Measurements from ENCODE around the gene USF1.
"Not testable (repeated sequence)": the region's sequence is repeated elsewhere in the genome, so short reads cannot be mapped to it uniquely, and the experiment has no call there.

The USF1 gene

DNA sequence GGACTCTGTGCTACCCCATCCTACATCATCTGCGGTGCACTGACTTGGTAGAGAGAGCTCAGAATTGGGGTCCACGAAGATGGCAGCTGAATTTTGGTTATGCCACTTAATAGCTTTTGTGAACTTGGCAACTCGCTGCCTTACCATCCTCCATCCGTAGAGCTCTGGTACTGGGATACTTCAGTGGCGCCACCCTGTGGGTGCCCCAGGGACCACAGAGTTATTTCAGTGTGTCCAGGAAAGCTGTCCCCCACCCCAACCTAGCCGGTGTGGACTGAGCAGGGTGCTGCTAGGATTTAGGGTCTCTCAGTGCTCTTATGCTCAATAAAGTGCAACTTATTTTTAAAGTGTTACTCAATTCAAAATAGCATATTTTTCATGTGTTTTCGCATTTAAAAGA is 9.0 kb upstream of the USF1 start:
- no peak for DNase-seq
- in situ Hi-C loops (cut with MboI; ENCODE audit: low pct_unique_long_range_greater_than_20kb, low sequenced_read_pairs): no loop called here

DNA sequence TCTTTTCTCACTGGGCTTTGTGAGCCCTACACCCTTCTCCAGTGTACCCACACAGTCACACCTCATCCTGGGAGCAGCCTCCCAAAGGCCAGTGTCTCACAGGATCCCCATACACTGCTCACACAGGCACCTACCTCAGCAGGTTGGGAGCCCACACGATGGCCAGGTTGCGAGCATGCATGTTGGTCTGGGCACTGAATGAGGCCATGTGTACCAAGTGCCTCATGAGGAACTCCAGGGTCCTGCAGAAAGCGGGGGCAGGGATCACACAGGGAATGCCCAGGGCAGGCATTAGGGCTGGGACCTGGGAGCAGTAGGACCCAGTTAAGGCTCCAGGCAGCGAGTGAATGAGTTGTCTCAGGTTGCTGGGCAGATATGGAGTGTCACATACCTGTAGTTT is 8.5 kb upstream of the USF1 start:
- no peak for DNase-seq
- in situ Hi-C loops (cut with MboI; ENCODE audit: low pct_unique_long_range_greater_than_20kb, low sequenced_read_pairs): no loop called here

DNA sequence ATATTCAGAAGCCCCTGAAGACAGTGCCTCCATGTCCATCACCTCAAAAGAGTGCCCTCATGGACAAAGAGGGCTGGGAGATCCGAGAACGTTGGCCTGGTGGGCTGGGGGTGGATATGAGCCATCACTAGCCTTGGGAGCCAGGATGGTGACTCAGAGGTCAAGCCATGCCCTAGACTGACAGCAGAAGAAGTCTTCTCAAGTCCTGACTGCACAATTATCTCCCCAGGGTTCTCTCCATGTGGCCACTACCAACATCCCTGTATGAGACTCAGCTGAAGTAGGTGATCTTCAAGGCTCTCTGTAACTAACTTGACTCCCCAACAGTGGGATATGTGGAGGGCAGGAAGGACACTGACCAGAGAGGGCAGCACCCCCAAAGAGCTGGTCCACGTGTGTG is 7.1 kb upstream of the USF1 start:
- in situ Hi-C loops (cut with MboI; ENCODE audit: low pct_unique_long_range_greater_than_20kb, low sequenced_read_pairs): no loop called here
- no peak for DNase-seq

DNA sequence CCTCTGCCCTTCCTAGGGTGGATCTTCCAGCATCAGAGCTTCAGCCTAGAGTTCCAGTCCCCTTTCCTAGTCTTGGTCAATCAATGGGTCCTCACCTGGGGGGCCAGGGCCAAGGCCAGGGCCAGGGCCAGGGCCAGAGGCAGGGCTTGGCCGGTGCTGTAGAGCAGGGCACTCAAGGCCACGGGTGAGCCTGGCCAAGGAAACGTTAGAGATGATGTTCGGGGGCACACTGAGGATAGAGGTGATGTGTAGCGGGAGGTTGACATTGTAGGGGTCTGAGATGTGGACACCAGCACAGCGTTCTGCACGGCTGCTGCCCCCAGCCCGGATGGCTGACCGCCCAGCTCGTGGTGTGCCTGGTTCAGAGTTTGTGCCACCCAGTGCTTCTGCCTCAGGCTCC is 5.4 kb upstream of the USF1 start:
- in situ Hi-C loops (cut with MboI; ENCODE audit: low pct_unique_long_range_greater_than_20kb, low sequenced_read_pairs): no loop called here
- DNase-seq: no peak

DNA sequence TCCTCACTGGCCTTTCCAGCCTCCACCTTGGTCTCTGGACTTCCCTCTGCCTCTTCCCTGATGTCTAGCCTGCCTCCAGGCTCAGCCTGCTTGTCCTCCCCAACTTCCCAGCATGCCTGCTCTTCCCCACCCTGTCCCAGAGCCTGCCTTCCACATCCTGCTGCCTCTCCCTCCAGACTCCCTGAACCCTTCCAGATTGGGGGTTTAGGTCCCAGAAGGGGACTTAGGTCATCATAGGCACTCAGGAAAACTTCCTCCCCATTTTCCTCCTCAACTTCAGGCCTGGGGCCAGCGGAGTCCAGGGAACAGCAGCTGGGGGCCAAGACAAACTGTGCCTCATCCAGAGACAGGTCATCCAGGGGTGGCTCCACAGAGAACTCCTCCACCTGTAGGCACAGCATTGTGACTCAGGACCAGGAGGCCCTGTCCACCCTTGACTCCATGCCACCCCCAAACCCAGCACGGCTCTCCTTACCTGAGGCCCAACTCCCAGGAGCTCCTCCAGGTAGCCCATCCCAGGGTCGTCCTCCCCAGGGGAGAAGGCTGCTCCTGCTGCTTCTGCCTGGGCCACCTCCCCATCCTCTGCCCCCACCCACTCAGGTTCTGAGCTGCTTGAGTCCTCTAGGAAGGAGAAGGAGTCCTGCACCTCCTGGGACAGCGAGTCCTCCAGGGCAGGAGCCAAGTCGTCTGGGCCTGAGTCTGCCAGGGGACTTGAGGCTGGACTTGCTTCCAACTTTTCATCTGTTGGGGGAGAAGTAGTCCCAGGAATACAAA is 3.4 kb upstream of the USF1 start:
- in situ Hi-C loops (cut with MboI; ENCODE audit: low pct_unique_long_range_greater_than_20kb, low sequenced_read_pairs): no loop called here
- no peak for DNase-seq

GRCh38 chr1:161047436-161048420 is 2.0 kb upstream of the USF1 start:
- no peak for DNase-seq
- in situ Hi-C loops (cut with MboI; ENCODE audit: low pct_unique_long_range_greater_than_20kb, low sequenced_read_pairs): no loop called here

DNA sequence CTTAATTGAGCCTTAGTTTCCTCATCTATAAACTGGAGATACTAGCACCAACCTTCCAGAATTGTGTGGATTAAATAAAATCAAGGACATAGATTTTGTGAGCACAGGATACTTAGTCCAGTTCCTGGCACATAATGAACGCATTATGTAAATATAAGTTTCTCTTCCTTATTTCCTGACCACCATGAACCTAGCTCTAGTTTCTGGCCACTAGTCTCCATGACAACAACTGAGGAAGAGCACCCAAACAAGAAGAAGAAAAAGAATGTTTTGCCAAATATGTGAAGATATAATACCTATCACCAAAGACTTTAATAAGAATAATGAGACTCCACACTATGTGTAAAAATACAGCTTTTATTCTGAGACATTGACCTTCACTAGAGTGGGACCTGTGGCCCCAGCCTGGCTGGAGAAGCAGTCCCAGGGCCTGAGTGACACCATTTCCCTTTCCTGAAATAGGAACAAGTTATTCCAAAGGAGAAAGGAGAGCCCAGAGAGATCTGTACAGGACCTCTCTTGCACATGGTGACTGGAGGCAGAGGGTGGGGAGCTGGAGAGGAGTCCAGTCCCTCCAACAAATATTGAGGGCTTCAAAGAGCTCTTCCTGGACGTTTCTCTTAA is 940 bp upstream of the USF1 start:
- in situ Hi-C loops (cut with MboI; ENCODE audit: low pct_unique_long_range_greater_than_20kb, low sequenced_read_pairs): no loop called here
- DNase-seq: peak; percentile 32

- in situ Hi-C loops (cut with MboI; ENCODE audit: low pct_unique_long_range_greater_than_20kb, low sequenced_read_pairs): no loop called here
- peak; percentile 94 for DNase-seq
Measured at GRCh38 chr1:161044908-161045735, 655 bp downstream of the USF1 start.

DNA sequence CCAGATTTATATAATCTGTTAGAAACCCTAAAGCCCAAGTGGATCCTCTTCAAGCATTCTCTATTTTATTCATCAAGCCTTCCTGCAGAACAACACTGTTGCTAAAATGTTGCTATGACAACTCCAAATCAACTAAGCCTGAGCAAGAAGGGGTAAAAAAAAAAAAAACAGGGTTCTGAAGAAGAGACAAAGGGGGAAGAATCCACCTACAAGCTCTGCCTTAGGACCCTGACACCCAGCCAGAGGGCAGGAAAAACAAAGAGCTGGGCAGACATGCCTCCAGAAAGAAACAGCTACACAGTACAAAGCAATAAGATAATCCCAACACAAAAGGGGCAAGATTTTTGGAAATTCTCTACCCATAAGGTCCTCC is 1.3 kb downstream of the USF1 start:
- in situ Hi-C loops (cut with MboI; ENCODE audit: low pct_unique_long_range_greater_than_20kb, low sequenced_read_pairs): no loop called here

DNA sequence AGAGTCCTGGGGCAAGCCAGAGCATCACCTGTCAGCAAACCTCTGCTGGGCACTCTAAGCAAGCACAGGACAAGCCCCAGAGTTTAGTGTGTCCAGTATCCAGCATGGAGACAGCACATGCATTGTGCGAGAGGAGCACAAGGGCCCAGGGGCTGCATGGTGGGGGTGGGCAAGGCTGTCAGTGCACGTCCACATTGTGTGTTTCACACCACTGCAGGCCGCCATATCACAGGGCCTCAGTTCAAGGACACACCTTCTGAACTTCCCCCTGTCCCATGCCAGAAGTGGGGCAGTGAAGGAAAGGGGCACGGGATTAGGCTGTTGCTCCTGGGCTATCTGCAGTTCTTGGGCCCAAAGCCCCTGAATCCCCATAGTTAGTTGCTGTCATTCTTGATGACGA is 6.2 kb downstream of the USF1 start:
- DNase-seq: no peak
- in situ Hi-C loops (cut with MboI; ENCODE audit: low pct_unique_long_range_greater_than_20kb, low sequenced_read_pairs): no loop called here

More for the DNA sequence above, 1.3 kb downstream of the USF1 start:
- no peak for DNase-seq

DNA sequence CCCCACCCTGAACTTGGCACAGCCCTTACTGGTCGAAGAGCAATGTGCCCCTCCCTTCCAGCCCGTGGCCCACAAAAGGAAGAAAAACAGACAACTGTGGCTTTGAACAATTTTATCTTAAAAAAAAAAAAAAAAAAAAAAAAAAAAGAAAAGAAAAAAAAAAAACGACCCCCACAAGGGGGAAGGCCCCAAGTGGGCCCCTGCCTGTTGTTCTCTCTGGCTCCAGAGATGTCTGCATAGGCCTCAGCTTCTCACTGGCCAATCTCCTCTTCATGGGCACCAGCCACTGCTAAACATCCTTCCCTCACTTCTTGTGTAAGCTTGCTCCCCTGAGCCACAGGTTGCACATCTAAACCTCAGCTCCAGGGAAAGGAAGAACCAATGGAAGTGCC is 6.6 kb downstream of the USF1 start:
- in situ Hi-C loops (cut with MboI; ENCODE audit: low pct_unique_long_range_greater_than_20kb, low sequenced_read_pairs): no loop called here
- DNase-seq: no peak

- in situ Hi-C loops (cut with MboI; ENCODE audit: low pct_unique_long_range_greater_than_20kb, low sequenced_read_pairs): no loop called here
- DNase-seq: no peak
Measured at GRCh38 chr1:161038523-161039153, 7.1 kb downstream of the USF1 start, which contains the start of gene TSTD1. Gene TSTD1, minus strand, starts transcription at chr1:161038964. Its CDS starts 75 bp downstream, at chr1:161038889.

DNA sequence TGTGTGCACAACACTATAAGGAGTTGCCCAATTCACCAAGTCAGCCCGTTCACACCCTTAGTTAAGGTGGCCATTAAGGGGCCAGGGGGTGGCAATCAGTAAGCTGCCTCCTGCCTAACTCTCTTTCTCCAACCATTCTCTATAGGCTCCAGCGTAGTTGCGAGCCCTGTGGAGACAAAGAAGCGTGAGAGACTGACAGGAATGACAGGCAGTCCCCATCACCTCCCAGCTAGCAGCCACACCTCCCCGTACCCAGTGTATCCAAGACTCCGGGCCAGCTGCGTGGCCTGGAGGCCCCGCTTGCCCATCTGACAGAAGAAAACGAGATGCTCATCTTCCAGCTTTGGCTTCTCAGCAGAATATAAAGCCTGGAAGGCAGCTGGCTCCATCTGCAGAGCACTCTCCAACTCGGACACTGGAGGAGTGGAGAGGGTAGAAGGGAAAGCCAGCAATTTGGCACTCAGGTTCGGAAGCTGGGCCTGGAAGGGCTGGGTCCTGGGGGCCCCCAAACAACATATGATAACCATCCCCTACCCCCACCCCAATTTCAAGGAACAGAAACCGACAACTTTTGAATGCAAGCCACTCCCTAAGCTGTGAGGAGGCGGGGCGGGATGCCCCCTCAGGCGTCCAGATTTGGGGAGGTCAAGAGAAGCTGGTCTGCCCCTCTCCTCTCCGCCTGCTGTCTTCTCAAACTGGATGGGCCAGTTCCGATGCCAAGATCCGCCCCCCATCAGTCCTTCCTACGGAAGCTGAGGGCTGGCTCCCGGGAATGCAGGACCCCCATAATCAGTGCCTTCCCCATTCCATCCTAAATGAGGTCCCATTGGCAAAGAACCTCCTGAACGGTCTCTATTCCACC is 7.9 kb downstream of the USF1 start:
- DNase-seq: no peak
- in situ Hi-C loops (cut with MboI; ENCODE audit: low pct_unique_long_range_greater_than_20kb, low sequenced_read_pairs): no loop called here

GRCh38 chr1:161033751-161034150 is 12.0 kb downstream of the USF1 start:
- in situ Hi-C loops (cut with MboI; ENCODE audit: low pct_unique_long_range_greater_than_20kb, low sequenced_read_pairs): no loop called here

DNA sequence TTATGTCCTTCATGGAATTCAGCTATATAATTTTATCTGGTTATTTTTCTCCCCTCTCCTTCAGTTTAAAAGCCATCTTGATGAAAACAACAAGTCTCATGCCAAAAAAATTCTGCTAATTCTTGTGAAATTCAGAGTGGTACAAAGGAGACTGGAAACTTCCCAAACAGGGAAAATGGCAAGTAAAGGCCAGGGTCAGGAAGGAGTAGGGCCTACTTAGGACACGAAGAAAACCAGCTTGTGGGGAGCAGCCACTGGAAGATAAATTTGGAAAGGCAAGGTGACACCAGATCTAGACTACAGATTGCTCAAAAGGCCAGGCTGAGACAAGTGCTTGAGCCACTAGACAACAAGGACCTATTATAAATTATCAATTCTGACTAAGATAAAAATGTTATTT is 13.4 kb downstream of the USF1 start:
- no peak for DNase-seq
- in situ Hi-C loops (cut with MboI; ENCODE audit: low pct_unique_long_range_greater_than_20kb, low sequenced_read_pairs): no loop called here

More at GRCh38 chr1:161033751-161034150, 12.0 kb downstream of the USF1 start:
- DNase-seq: no peak

- in situ Hi-C loops (cut with MboI; ENCODE audit: low pct_unique_long_range_greater_than_20kb, low sequenced_read_pairs): no loop called here
Measured at GRCh38 chr1:161031874-161032273, 13.9 kb downstream of the USF1 start.

DNA sequence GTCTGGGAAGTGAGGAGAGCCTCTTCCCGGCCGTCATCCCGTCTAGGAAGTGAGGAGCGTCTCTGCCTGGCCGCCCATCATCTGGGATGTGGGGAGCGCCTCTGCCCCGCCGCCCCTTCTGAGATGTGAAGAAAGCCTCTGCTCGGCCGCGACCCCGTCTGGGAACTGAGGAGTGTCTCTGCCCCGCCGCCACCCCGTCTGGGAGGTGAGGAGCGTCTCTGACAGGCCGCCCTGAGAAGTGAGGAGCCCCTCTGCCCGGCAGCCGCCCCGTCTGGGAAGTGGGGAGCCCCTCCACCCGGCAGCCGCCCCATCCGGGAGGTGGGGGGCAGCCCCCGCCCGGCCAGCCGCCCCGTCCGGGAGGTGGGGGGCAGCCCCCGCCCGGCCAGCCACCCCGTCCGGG is 16.3 kb downstream of the USF1 start:
- DNase-seq; in situ Hi-C loops (cut with MboI; ENCODE audit: low pct_unique_long_range_greater_than_20kb, low sequenced_read_pairs): not testable (repeated sequence)

More at GRCh38 chr1:161031874-161032273, 13.9 kb downstream of the USF1 start:
- DNase-seq: no peak

GRCh38 chr1:161026954-161027353 is 18.8 kb downstream of the USF1 start:
- DNase-seq; in situ Hi-C loops (cut with MboI; ENCODE audit: low pct_unique_long_range_greater_than_20kb, low sequenced_read_pairs): not testable (repeated sequence)
